H9 (cell line): ENCODE results near the gene TLK2. TPM values are rescaled to one million over a fixed set of nuclear protein-coding genes. Genes with fewer than 3 reads are reported as not detected.

Experiments
- DNase-seq: peaks from one replicate; pipeline ENCODE4 v3.0.0-alpha.2; 2017
- H2AFZ ChIP-seq: one replicate; pipeline ENCODE4 v1.6.1; 2013; ENCODE audit warnings: mild to moderate bottlenecking, low read length, control low read depth, moderate library complexity
- H2AK5ac ChIP-seq: 2 replicates; pipeline ENCODE4 v1.6.1; 2013; ENCODE audit warnings: low read length, control low read depth, mixed read lengths; ENCODE audit not compliant: insufficient read length
- H2BK120ac ChIP-seq: one replicate; pipeline ENCODE4 v1.6.1; 2013; ENCODE audit warnings: low read depth, mild to moderate bottlenecking, low read length, control low read depth, inconsistent platforms; ENCODE audit not compliant: poor library complexity, severe bottlenecking
- H2BK12ac ChIP-seq: 2 replicates; pipeline ENCODE4 v1.6.1; 2013; ENCODE audit warnings: low read length, control low read depth, mixed read lengths, low read depth; ENCODE audit not compliant: insufficient read length
- H2BK15ac ChIP-seq: 2 replicates; pipeline ENCODE4 v1.6.1; 2013; ENCODE audit warnings: low read depth, low read length, control low read depth
- H2BK20ac ChIP-seq: one replicate; pipeline ENCODE4 v1.6.1; 2013; ENCODE audit warnings: low read depth, mild to moderate bottlenecking, low read length, control low read depth, inconsistent platforms; ENCODE audit not compliant: poor library complexity, severe bottlenecking
- H2BK5ac ChIP-seq: 2 replicates; pipeline ENCODE4 v1.6.1; 2013; ENCODE audit warnings: low read length, control low read depth, mixed read lengths; ENCODE audit not compliant: insufficient read length
- H3K14ac ChIP-seq: 2 replicates; pipeline ENCODE4 v1.6.1; 2013; ENCODE audit warnings: low read length, control low read depth; ENCODE audit not compliant: insufficient read depth
- H3K18ac ChIP-seq: 2 replicates; pipeline ENCODE4 v1.6.1; 2013; ENCODE audit warnings: low read depth, mild to moderate bottlenecking, mixed read lengths, low read length, control low read depth; ENCODE audit not compliant: insufficient read length
- H3K23ac ChIP-seq: 2 replicates; pipeline ENCODE4 v1.6.1; 2013; ENCODE audit warnings: low read length, control low read depth, mixed read lengths, low read depth; ENCODE audit not compliant: insufficient read length
- H3K23me2 ChIP-seq: 2 replicates; pipeline ENCODE4 v1.6.1; 2013; ENCODE audit warnings: low read depth, mild to moderate bottlenecking, mixed read lengths, low read length, control low read depth; ENCODE audit not compliant: insufficient read length, poor library complexity, severe bottlenecking
- H3K27ac ChIP-seq: 2 replicates; pipeline ENCODE4 v1.5.1; 2013; ENCODE audit warnings: low read length, control low read depth, mixed read lengths, low read depth; ENCODE audit not compliant: insufficient read length
- H3K27me3 ChIP-seq: 2 replicates; pipeline ENCODE4 v1.6.1; 2013; ENCODE audit warnings: low read length, control low read depth, inconsistent platforms; ENCODE audit not compliant: insufficient read depth
- H3K4ac ChIP-seq: 2 replicates; pipeline ENCODE4 v1.6.1; 2013; ENCODE audit warnings: low read depth, mild to moderate bottlenecking, control low read depth, inconsistent platforms, low read length, moderate library complexity
- H3K4me1 ChIP-seq: 2 replicates; pipeline ENCODE4 v1.6.1; 2013; ENCODE audit warnings: low read length, control low read depth, inconsistent platforms; ENCODE audit not compliant: insufficient read depth
- H3K4me2 ChIP-seq: 2 replicates; pipeline ENCODE4 v1.6.1; 2013; ENCODE audit warnings: low read length, control low read depth, mixed read lengths; ENCODE audit not compliant: insufficient read length, insufficient read depth
- H3K56ac ChIP-seq: 2 replicates; pipeline ENCODE4 v1.6.1; 2013; ENCODE audit warnings: low read depth, mild to moderate bottlenecking, mixed read lengths, low read length, control low read depth; ENCODE audit not compliant: insufficient read length
- H3K79me1 ChIP-seq: 2 replicates; pipeline ENCODE4 v1.6.1; 2013; ENCODE audit warnings: low read depth, mild to moderate bottlenecking, moderate library complexity, low read length, control low read depth, inconsistent platforms; ENCODE audit not compliant: insufficient read depth, poor library complexity, severe bottlenecking
- H3K79me2 ChIP-seq: 2 replicates; pipeline ENCODE4 v1.6.1; 2013; ENCODE audit warnings: low read length, control low read depth, inconsistent platforms; ENCODE audit not compliant: insufficient read depth
- H3K9ac ChIP-seq: 2 replicates; pipeline ENCODE4 v1.6.1; 2013; ENCODE audit warnings: low read length, control low read depth, mixed read lengths; ENCODE audit not compliant: insufficient read length; ENCODE audit errors: extremely low read depth
- H3K9me3 ChIP-seq: one replicate; pipeline ENCODE4 v1.6.1; 2013; ENCODE audit warnings: low read depth, low read length, inconsistent platforms; ENCODE audit not compliant: control insufficient read depth
- H3T11ph ChIP-seq: one replicate; pipeline ENCODE4 v1.6.1; 2013; ENCODE audit warnings: mild to moderate bottlenecking, low read length, control low read depth, inconsistent platforms
- H4K20me1 ChIP-seq: one replicate; pipeline ENCODE4 v1.6.1; 2013; ENCODE audit not compliant: control insufficient read depth, insufficient read length, insufficient read depth
- H4K5ac ChIP-seq: 2 replicates; pipeline ENCODE4 v1.6.1; 2013; ENCODE audit warnings: low read depth, mild to moderate bottlenecking, mixed read lengths, low read length, control low read depth; ENCODE audit not compliant: insufficient read length
- H4K8ac ChIP-seq: replicated peaks from 2 replicates; pipeline ENCODE4 v1.6.1; 2013; ENCODE audit warnings: low read length, control low read depth, mixed read lengths, low read depth; ENCODE audit not compliant: insufficient read length
- H4K91ac ChIP-seq: 2 replicates; pipeline ENCODE4 v1.6.1; 2013; ENCODE audit warnings: low read depth, mild to moderate bottlenecking, moderate library complexity, mixed read lengths, low read length, control low read depth; ENCODE audit not compliant: insufficient read length
- H3K27ac Mint-ChIP-seq, 3 experiments: 2 replicates in 2 of 3; 3 replicates in 1 of 3; pipeline ENCODE4 v1.8.0; 2020 to 2021; ENCODE audit warnings: mixed read lengths in 3 of 3, mild to moderate bottlenecking in 1 of 3, moderate library complexity in 1 of 3
- H3K27me3 Mint-ChIP-seq: 2 replicates; pipeline ENCODE4 v1.8.0; 2021; ENCODE audit warnings: low read depth, mild to moderate bottlenecking, moderate library complexity, mixed read lengths
- H3K36me3 Mint-ChIP-seq, 3 experiments: 2 replicates in 2 of 3; 3 replicates in 1 of 3; pipeline ENCODE4 v1.8.0; 2020 to 2021; ENCODE audit warnings: low read depth in 3 of 3, mixed read lengths in 3 of 3; ENCODE audit not compliant: insufficient read depth in 1 of 3
- H3K4me1 Mint-ChIP-seq, 2 experiments: 2 replicates each; pipeline ENCODE4 v1.8.0; 2020; ENCODE audit warnings: mixed read lengths in 2 of 2
- H3K4me3 Mint-ChIP-seq, 2 experiments: 2 replicates in 1 of 2; 3 replicates in 1 of 2; pipeline ENCODE4 v1.8.0; 2020 to 2021; ENCODE audit warnings: mild to moderate bottlenecking in 2 of 2, mixed read lengths in 2 of 2, moderate library complexity in 1 of 2
- H3K9me3 Mint-ChIP-seq, 2 experiments: 2 replicates in 1 of 2; 3 replicates in 1 of 2; pipeline ENCODE4 v1.8.0; 2020; ENCODE audit warnings: mild to moderate bottlenecking in 2 of 2, mixed read lengths in 2 of 2, moderate library complexity in 1 of 2
- CTCF ChIP-seq: fragments of 200-600 bp; sonication (generic); conservative IDR thresholded peaks from 3 replicates; pipeline ENCODE4 v1.8.0; 2021; ENCODE audit warnings: antibody characterized with exemption, mild to moderate bottlenecking
- WGBS: extraction: QIAGEN DNeasy Blood & Tissue Kit; methylation state at CpG from one replicate; pipeline ENCODE4 v1.1.7; 2013; ENCODE audit warnings: missing lambda C conversion rate, low lambda C conversion rate, mixed read lengths; ENCODE audit not compliant: insufficient read length; ENCODE audit errors: extremely low coverage; 5-methylcytosine and 5-hydroxymethylcytosine counted together
- total RNA-seq: library from RNA; stranded (reverse); gene quantifications from 2 replicates; pipeline ENCODE4 v1.2.1, GENCODE V29; 2021

Gene TLK2
- total RNA-seq, 1 experiment from 2014 or later: 63.7 TPM

GRCh38 chr17:62641153-62641552 lies 162.5 kb downstream of the TLK2 start:
- Histone ChIP-seq H3K79me1 (no peaks in the 10 kb centered on the region), H2BK20ac (no peak overlapping the region), H2AFZ (no peak overlapping the region), H3K56ac (no peak overlapping the region), H2BK15ac (no peak overlapping the region), H2BK12ac (no peak overlapping the region), H4K20me1 (no peaks in the 10 kb centered on the region), H3K23ac (no peak overlapping the region), H4K5ac (no peak overlapping the region), H3K18ac (no peak overlapping the region), H3K79me2 (no peaks in the 10 kb centered on the region), H3K27me3 (no peaks in the 10 kb centered on the region), H3K4ac (no peak overlapping the region), H2BK120ac (no peak overlapping the region), H4K91ac (no peak overlapping the region), H3K4me2 (no peak overlapping the region), H4K8ac (no peak overlapping the region), H2BK5ac (no peak overlapping the region), H3K27ac (no peak overlapping the region), H3K23me2 (no peaks in the 10 kb centered on the region), H3K14ac (no peak overlapping the region), H3K9me3 (no peaks in the 10 kb centered on the region), H3K9ac (no peak overlapping the region), H2AK5ac (no peak overlapping the region), H3T11ph (no peak overlapping the region), H3K4me1 (no peaks in the 10 kb centered on the region; the same call in 1 of the 2 replicates)
- WGBS: no CpG with 5 or more reads among the region's 10 CpGs
- no peak for DNase-seq
- Mint-ChIP-seq H3K27ac (no peak overlapping the region; a peak in 1 of 7 replicates), H3K27me3 (no peaks in the 10 kb centered on the region; the same call in 1 of the 2 replicates), H3K36me3 (no peaks in the 10 kb centered on the region), H3K9me3 (no peaks in the 10 kb centered on the region; a peak in 1 of 5 replicates), H3K4me1 (peaks cover 15 to 16% of the 10 kb centered on the region in 2 experiments), H3K4me3 (no peak overlapping the region)
- no peak for TF ChIP-seq CTCF
